T-helper 1 cell treated with Interleukin-12 subunit alpha and Interleukin-12 subunit beta and Interleukin-4 antibody, amounts not matched to agents 30 μg/mL and 1 μg/mL, for 36 hours (primary cell): ENCODE data around the gene CLRN3.

ENCODE experiments used
- H3K27ac Mint-ChIP-seq: one replicate; pipeline ENCODE4 v1.8.0; 2021; ENCODE audit warnings: mild to moderate bottlenecking, mixed read lengths
- H3K27me3 Mint-ChIP-seq: one replicate; pipeline ENCODE4 v1.8.0; 2021; ENCODE audit warnings: low read depth, mixed read lengths
- H3K36me3 Mint-ChIP-seq: one replicate; pipeline ENCODE4 v1.8.0; 2021; ENCODE audit warnings: low read depth, mixed read lengths
- H3K4me1 Mint-ChIP-seq: one replicate; pipeline ENCODE4 v1.8.0; 2021; ENCODE audit warnings: low read depth, mixed read lengths
- H3K4me3 Mint-ChIP-seq: one replicate; pipeline ENCODE4 v1.8.0; 2021; ENCODE audit warnings: mild to moderate bottlenecking, moderate library complexity, mixed read lengths
- H3K9me3 Mint-ChIP-seq: one replicate; pipeline ENCODE4 v1.8.0; 2021; ENCODE audit warnings: mixed read lengths

The CLRN3 gene

DNA sequence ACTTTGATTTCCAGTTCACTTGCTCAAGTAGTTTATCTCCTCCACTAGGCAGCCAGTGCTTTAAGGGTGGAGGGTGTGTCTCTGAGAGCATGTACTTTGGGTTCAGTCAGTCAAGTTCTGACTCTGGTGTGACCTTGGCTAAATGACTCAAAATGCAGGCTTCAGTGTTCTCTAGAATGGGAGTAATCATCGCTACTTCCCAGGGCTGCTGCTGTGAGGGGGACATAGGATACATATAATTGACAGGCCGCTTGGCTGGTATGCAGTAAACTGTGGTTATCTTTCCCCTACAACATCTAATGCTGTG lies 17.7 kb upstream of the CLRN3 start:
- Mint-ChIP-seq H3K36me3 (no peaks in the 10 kb centered on the region), H3K9me3 (no peaks in the 10 kb centered on the region), H3K4me1 (no peaks in the 10 kb centered on the region), H3K27me3 (peaks cover 12% of the 10 kb centered on the region), H3K4me3 (no peak overlapping the region), H3K27ac (no peak overlapping the region)

- Mint-ChIP-seq H3K4me3 (no peak overlapping the region), H3K27me3 (peaks cover 12% of the 10 kb centered on the region), H3K9me3 (no peaks in the 10 kb centered on the region), H3K36me3 (no peaks in the 10 kb centered on the region), H3K4me1 (no peaks in the 10 kb centered on the region), H3K27ac (no peak overlapping the region)
Observed at GRCh38 chr10:127909716-127910463, 17.1 kb upstream of the CLRN3 start.

DNA sequence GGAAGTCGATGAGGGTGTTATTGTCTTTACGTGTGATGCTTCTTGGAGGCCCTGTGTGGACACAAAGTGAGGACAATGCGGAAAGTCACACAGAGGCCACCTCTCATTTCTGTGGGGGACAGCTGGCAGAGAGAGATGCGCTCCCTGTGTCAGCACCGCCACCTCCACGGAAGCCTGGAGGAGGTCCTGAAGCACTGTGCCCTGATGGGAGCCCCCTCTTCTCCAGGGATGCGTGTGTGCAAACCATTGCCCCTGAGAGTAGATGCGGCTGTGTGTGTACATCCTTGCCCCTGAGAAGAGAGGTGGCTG lies 16.2 kb upstream of the CLRN3 start:
- H3K9me3 Mint-ChIP-seq: no peaks in the 10 kb centered on the region

GRCh38 chr10:127908106-127908958 lies 15.6 kb upstream of the CLRN3 start:
- no peaks in the 10 kb centered on the region for H3K9me3 Mint-ChIP-seq
- H3K4me1 Mint-ChIP-seq: no peaks in the 10 kb centered on the region
- H3K4me3 Mint-ChIP-seq: peak overlapping the region; percentile 36
- H3K36me3 Mint-ChIP-seq: no peaks in the 10 kb centered on the region
- no peak overlapping the region for H3K27ac Mint-ChIP-seq
- peaks cover 22% of the 10 kb centered on the region for H3K27me3 Mint-ChIP-seq

More for the DNA sequence above, 16.2 kb upstream of the CLRN3 start:
- H3K27ac Mint-ChIP-seq: no peak overlapping the region
- no peak overlapping the region for H3K4me3 Mint-ChIP-seq
- peaks cover 17% of the 10 kb centered on the region for H3K27me3 Mint-ChIP-seq
- H3K4me1 Mint-ChIP-seq: no peaks in the 10 kb centered on the region
- H3K36me3 Mint-ChIP-seq: no peaks in the 10 kb centered on the region

DNA sequence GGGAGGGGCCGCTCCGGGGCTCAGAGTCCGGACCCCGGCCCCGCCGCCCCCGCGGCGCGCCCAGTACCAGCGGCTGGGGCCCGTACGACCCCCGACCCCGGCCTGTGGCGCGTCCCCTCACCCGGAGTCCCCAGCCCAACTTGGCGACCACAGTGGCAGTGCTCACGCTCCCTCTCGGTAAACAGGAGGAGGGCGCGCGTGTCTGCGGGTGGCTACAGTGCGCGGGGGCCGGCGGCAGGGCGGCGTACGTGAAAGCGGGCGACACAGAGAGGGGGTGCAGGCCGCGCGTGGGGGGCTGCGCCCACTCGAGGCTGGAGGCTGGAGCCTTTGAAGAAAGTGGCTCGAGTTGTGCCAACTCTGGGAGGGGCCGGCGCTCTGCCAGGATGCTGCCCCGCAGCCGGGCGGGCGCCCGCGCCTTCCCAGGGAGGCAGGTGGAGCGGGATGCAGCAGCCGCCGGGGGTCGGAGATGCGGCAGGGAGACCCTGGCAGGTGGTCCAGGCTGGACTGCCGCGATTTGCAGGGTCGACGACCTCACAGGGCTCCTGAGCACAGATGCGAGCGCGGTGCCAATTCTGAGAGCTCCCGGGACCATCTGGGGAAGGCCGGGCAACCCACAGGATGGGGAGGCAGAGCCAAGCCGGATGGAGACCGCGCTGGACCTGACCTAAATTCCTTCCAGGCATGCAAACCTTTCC lies 14.8 kb upstream of the CLRN3 start:
- Mint-ChIP-seq H3K9me3 (no peaks in the 10 kb centered on the region), H3K27me3 (peaks cover 28% of the 10 kb centered on the region), H3K4me3 (peak overlapping the region; percentile 44), H3K27ac (no peak overlapping the region), H3K36me3 (no peaks in the 10 kb centered on the region), H3K4me1 (no peaks in the 10 kb centered on the region)

GRCh38 chr10:127906548-127907377 lies 14.0 kb upstream of the CLRN3 start, which contains the start of gene PTPRE:
PTPRE (plus strand) TSS chr10:127907103; CDS start chr10:128040882, 133,779 bp downstream.
- Mint-ChIP-seq H3K27ac (no peak within 1 kb of the TSS), H3K9me3 (no peaks in the 10 kb centered on the region), H3K4me1 (no peaks in the 10 kb centered on the region), H3K27me3 (peaks cover 28% of the 10 kb centered on the region), H3K4me3 (peak within 1 kb of the TSS; percentile 44), H3K36me3 (no peaks in the 10 kb centered on the region)

DNA sequence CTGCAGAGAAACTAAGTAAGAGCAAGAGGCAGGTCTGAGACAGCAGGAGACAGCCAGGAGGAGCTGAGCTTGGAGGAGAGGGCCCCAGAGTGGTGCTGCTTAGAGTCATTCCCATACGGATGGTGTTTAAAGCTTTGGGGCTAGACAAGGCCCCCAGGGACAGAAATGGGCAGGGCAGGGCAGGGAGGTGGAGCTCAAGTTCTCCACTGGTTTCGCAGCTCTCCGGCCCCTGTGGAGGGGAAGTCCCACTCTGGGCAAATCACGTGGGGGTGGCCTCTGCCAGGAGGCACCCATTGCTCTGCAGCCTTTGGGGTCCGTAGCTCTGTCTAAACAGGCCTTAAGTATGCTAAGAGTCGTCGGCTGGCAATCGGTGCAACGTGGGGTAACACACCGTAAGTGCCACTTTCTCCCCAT lies 13.1 kb upstream of the CLRN3 start:
- no peaks in the 10 kb centered on the region for H3K36me3 Mint-ChIP-seq
- H3K27ac Mint-ChIP-seq: no peak overlapping the region
- no peak overlapping the region for H3K4me3 Mint-ChIP-seq
- peaks cover 28% of the 10 kb centered on the region for H3K27me3 Mint-ChIP-seq
- no peaks in the 10 kb centered on the region for H3K9me3 Mint-ChIP-seq
- no peaks in the 10 kb centered on the region for H3K4me1 Mint-ChIP-seq

- Mint-ChIP-seq H3K36me3 (no peaks in the 10 kb centered on the region), H3K9me3 (no peaks in the 10 kb centered on the region), H3K27ac (no peak overlapping the region), H3K4me1 (no peaks in the 10 kb centered on the region), H3K27me3 (peaks cover 28% of the 10 kb centered on the region), H3K4me3 (peak overlapping the region; percentile 5)
Observed at GRCh38 chr10:127905001-127905847, 12.5 kb upstream of the CLRN3 start.

DNA sequence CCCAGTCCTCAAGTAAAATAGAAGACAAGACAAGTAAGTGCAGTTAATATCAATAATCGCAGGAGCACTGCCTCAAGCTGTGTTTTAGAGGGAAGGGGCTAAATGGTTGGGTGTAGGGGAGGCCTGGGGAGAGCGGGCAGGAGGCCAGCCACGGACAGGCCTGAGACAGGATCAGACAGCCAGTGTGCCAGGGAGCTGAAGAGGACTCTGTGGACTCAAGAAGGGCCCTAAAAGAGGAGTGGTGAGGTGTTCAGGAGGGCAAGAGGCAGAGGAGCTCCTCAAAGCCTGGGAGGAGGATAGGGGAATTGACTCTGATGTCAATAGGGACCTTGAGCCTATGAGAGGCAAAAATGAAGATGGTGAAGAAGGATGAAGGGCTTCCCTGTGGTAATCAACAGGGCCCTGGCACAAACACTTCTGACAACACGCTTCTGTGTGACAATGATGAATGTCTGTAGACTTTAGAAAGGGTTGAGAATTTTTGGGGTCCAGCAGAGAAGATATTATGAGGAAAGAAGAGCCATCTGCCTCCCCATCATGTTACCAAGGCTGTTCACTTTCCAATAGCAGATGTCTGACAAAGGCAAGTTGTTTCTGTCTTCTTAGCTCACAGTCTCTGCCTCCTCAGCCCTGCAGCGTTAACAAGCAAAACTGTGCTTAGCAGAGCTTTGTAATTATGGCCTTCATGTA lies 11.7 kb upstream of the CLRN3 start:
- no peaks in the 10 kb centered on the region for H3K9me3 Mint-ChIP-seq

GRCh38 chr10:127903789-127904188 lies 11.0 kb upstream of the CLRN3 start:
- Mint-ChIP-seq H3K27ac (no peak overlapping the region), H3K9me3 (no peaks in the 10 kb centered on the region), H3K27me3 (peaks cover 33% of the 10 kb centered on the region), H3K4me1 (peaks cover 6% of the 10 kb centered on the region), H3K36me3 (no peaks in the 10 kb centered on the region), H3K4me3 (no peak overlapping the region)

More for the DNA sequence above, 11.7 kb upstream of the CLRN3 start:
- Mint-ChIP-seq H3K36me3 (no peaks in the 10 kb centered on the region), H3K27me3 (peaks cover 31% of the 10 kb centered on the region), H3K27ac (no peak overlapping the region), H3K4me1 (peaks cover 6% of the 10 kb centered on the region), H3K4me3 (no peak overlapping the region)

DNA sequence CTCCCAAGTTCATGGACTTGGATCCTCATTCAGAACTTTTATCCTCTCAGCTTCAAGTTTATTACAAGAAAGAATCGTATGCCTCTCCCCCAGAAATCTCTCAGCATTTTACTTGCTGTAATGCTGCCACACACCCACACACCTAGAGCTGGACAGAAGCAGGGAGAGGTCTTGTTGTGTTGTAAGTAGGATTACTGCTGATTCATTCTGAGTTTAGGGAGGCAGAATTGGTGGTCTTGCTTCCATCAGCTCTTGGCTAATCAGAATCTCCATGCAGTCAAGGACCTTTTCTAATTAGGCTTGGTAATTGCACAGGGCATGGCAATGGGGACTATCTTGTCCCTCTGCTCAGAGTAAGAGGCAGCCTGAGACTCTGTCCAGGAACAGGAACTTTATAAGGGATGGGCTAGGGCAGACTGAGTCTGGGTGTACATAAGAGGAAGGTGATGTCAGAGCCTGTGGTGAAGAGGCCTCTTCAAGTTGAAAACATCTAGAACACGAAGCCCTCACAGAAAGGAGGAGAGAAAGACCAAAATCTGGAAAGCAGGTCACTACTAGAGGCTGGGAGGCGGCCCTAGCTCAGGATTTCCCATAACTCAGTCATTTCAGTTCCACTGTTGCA lies 7.1 kb upstream of the CLRN3 start:
- peaks cover 6% of the 10 kb centered on the region for H3K4me1 Mint-ChIP-seq
- H3K9me3 Mint-ChIP-seq: peaks cover 9% of the 10 kb centered on the region
- no peak overlapping the region for H3K27ac Mint-ChIP-seq
- H3K36me3 Mint-ChIP-seq: no peaks in the 10 kb centered on the region
- no peak overlapping the region for H3K4me3 Mint-ChIP-seq
- peaks cover 39% of the 10 kb centered on the region for H3K27me3 Mint-ChIP-seq

GRCh38 chr10:127897177-127897576 lies 4.4 kb upstream of the CLRN3 start:
- H3K36me3 Mint-ChIP-seq: no peaks in the 10 kb centered on the region

GRCh38 chr10:127896590-127896989 lies 3.8 kb upstream of the CLRN3 start:
- Mint-ChIP-seq H3K4me3 (no peak overlapping the region), H3K27me3 (peaks cover 45% of the 10 kb centered on the region), H3K4me1 (peaks cover 9% of the 10 kb centered on the region), H3K9me3 (peaks cover 9% of the 10 kb centered on the region), H3K27ac (no peak overlapping the region), H3K36me3 (no peaks in the 10 kb centered on the region)

More at GRCh38 chr10:127897177-127897576, 4.4 kb upstream of the CLRN3 start:
- Mint-ChIP-seq H3K27me3 (peaks cover 44% of the 10 kb centered on the region), H3K27ac (no peak overlapping the region), H3K4me1 (peaks cover 9% of the 10 kb centered on the region), H3K4me3 (no peak overlapping the region), H3K9me3 (peaks cover 9% of the 10 kb centered on the region)
